ENCODE results near the gene LCAT. TPM values are rescaled to one million over a fixed set of nuclear protein-coding genes. Genes with fewer than 3 reads are reported as not detected.

The LCAT gene
- total RNA-seq, 1 experiment from 2014 or later, result 14.0 TPM

DNA sequence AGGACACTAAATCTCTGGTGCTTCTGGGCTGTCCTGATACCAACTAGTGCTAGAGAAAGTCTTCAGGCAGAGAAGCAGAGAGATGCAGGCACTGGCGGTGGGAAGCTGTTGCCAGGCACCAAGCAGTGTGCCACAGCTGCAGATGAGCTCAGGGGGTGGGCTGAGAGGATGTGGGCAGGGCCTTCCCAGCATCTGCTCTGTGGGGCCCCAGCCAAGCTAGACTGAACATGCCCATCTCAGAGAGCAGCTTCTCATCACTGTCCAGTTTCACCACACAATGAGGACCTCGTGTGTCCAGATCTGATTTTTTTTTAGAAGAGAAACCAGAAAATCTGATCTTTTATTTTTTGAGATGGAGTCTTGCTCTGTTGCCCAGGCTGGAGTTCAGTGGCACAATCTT, 33.8 kb downstream of the LCAT start:
- no peak overlapping the region for H3K27ac ChIP-seq (ENCODE audit: low read length)
- intact Hi-C loops (cut with micrococcal nuclease; ENCODE audit: unreplicated experiment), result no loop called here

DNA sequence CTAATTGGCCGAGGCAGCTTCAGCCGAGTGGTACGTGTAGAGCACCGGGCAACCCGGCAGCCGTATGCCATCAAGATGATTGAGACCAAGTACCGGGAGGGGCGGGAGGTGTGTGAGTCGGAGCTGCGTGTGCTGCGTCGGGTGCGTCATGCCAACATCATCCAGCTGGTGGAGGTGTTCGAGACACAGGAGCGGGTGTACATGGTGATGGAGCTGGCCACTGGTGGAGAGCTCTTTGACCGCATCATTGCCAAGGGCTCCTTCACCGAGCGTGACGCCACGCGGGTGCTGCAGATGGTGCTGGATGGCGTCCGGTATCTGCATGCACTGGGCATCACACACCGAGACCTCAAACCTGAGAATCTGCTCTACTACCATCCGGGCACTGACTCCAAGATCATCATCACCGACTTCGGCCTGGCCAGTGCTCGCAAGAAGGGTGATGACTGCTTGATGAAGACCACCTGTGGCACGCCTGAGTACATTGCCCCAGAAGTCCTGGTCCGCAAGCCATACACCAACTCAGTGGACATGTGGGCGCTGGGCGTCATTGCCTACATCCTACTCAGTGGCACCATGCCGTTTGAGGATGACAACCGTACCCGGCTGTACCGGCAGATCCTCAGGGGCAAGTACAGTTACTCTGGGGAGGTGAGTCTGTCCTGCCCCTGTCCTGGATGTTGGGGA, 34.7 kb downstream of the LCAT start:
- ChIA-PET POLR2A (no interaction called here), CTCF (interaction anchor here (0.6 kb wide), 1 partner anchor 16 kb away, joined by 6 read pairs; the partner anchor contains the start of gene PSKH1)
- no peak overlapping the region for H3K27ac ChIP-seq (ENCODE audit: low read length)
- no TSS peak for BruUV-seq (replicated peaks)
- ATAC-seq (no peak), DNase-seq (ENCODE audit: low read depth, low spot score) (no peak)
- H3K9me3 ChIP-seq (ENCODE audit: control insufficient read depth, insufficient read depth, low read depth, low read length), result no peaks in the 10 kb centered on the region
- in situ Hi-C loops (cut with HindIII; ENCODE audit: low pct_unique_long_range_greater_than_20kb, low sequenced_read_pairs) (no loop called here), intact Hi-C loops (cut with micrococcal nuclease; ENCODE audit: unreplicated experiment) (no loop called here)
- no peak for TF ChIP-seq TCF7L2 (IDR thresholded peaks at IDR 0.05; ENCODE audit: low read depth, low read length)
- TF ChIP-seq, protein P1, sequence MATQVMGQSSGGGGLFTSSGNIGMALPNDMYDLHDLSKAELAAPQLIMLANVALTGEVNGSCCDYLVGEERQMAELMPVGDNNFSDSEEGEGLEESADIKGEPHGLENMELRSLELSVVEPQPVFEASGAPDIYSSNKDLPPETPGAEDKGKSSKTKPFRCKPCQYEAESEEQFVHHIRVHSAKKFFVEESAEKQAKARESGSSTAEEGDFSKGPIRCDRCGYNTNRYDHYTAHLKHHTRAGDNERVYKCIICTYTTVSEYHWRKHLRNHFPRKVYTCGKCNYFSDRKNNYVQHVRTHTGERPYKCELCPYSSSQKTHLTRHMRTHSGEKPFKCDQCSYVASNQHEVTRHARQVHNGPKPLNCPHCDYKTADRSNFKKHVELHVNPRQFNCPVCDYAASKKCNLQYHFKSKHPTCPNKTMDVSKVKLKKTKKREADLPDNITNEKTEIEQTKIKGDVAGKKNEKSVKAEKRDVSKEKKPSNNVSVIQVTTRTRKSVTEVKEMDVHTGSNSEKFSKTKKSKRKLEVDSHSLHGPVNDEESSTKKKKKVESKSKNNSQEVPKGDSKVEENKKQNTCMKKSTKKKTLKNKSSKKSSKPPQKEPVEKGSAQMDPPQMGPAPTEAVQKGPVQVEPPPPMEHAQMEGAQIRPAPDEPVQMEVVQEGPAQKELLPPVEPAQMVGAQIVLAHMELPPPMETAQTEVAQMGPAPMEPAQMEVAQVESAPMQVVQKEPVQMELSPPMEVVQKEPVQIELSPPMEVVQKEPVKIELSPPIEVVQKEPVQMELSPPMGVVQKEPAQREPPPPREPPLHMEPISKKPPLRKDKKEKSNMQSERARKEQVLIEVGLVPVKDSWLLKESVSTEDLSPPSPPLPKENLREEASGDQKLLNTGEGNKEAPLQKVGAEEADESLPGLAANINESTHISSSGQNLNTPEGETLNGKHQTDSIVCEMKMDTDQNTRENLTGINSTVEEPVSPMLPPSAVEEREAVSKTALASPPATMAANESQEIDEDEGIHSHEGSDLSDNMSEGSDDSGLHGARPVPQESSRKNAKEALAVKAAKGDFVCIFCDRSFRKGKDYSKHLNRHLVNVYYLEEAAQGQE (IDR thresholded peaks at IDR 0.05; ENCODE audit: insufficient read depth in 1 of 2, low read depth in 2 of 2, low read length in 1 of 2), result no peak
- H3K36me3 ChIP-seq (ENCODE audit: control insufficient read depth, insufficient read depth, low read length), result no peaks in the 10 kb centered on the region
- no peak overlapping the region for H3K4me3 ChIP-seq (ENCODE audit: low read depth in 2 of 2, low read length in 2 of 2)
- no peaks in the 10 kb centered on the region for H3K27me3 ChIP-seq (ENCODE audit: control insufficient read depth, insufficient read depth, low read length)
- no peaks in the 10 kb centered on the region for H3K4me1 ChIP-seq (ENCODE audit: control insufficient read depth, insufficient read depth, low read length)

More for the DNA sequence above, 33.8 kb downstream of the LCAT start:
- DNase-seq (ENCODE audit: low read depth, low spot score) (no peak), ATAC-seq (no peak)
- H3K9me3 ChIP-seq (ENCODE audit: control insufficient read depth, insufficient read depth, low read depth, low read length), result no peaks in the 10 kb centered on the region
- in situ Hi-C loops (cut with HindIII; ENCODE audit: low pct_unique_long_range_greater_than_20kb, low sequenced_read_pairs), result no loop called here
- no peaks in the 10 kb centered on the region for H3K27me3 ChIP-seq (ENCODE audit: control insufficient read depth, insufficient read depth, low read length)
- POLR2A ChIA-PET, result no interaction called here
- CTCF ChIA-PET, result no interaction called here
- no peaks in the 10 kb centered on the region for H3K36me3 ChIP-seq (ENCODE audit: control insufficient read depth, insufficient read depth, low read length)
- no peak for TF ChIP-seq TCF7L2 (IDR thresholded peaks at IDR 0.05; ENCODE audit: low read depth, low read length)
- no peaks in the 10 kb centered on the region for H3K4me1 ChIP-seq (ENCODE audit: control insufficient read depth, insufficient read depth, low read length)
- no peak overlapping the region for H3K4me3 ChIP-seq (ENCODE audit: low read depth in 2 of 2, low read length in 2 of 2)
- no TSS peak for BruUV-seq (replicated peaks)

DNA sequence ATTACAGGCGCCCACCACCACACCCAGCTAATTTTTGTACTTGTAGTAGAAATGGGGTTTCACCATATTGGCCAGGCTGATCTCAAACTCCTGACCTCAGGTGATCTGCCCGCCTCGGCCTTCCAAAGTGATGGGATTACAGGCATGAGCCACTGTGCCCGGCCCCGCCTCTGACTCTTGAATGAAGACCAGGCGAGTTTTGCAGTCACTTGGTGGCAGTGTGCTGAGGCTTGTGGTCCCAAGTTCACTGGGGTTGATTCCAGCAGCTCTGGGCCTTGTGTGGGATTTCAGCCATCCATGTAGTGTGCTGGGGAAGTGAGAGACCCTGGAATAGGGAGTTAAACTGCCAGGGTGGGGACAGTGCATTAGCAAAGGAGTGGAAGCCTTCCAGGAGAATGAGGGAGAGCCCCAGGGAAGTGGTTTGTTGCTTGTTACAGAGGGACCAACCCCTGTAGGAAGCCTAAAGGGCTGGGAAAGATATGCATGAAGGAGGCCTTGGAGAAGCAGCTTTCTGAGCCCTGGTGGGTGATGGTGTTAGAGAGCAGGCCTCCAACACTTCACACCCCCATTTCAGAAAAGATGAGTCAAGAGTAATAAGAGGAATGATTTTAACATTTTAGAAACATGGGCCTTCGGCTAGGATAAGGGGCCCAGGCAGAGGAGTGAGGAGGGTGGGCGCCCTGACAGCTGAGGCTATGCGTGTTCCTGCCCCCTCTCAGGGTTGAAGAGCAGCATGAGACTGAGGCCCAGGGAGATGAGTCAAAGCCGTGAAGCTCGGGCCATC, 36.3 kb downstream of the LCAT start:
- Histone ChIP-seq H3K27ac (ENCODE audit: low read length) (no peak overlapping the region), H3K4me1 (ENCODE audit: control insufficient read depth, insufficient read depth, low read length) (no peaks in the 10 kb centered on the region), H3K4me3 (ENCODE audit: low read depth in 2 of 2, low read length in 2 of 2) (no peak overlapping the region), H3K36me3 (ENCODE audit: control insufficient read depth, insufficient read depth, low read length) (no peaks in the 10 kb centered on the region), H3K9me3 (ENCODE audit: control insufficient read depth, insufficient read depth, low read depth, low read length) (no peaks in the 10 kb centered on the region), H3K27me3 (ENCODE audit: control insufficient read depth, insufficient read depth, low read length) (no peaks in the 10 kb centered on the region)
- ChIA-PET POLR2A (no interaction called here), CTCF (interaction anchor here (0.6 to 0.7 kb wide), 3 partner anchors 76 to 336 kb away, joined by 3 to 8 read pairs (median 4); no protein-coding TSS in a partner anchor)
- DNase-seq (ENCODE audit: low read depth, low spot score), result no peak
- no TSS peak for BruUV-seq (replicated peaks)
- no peak for ATAC-seq
- in situ Hi-C loops (cut with HindIII; ENCODE audit: low pct_unique_long_range_greater_than_20kb, low sequenced_read_pairs), result no loop called here
- TF ChIP-seq, protein P2, sequence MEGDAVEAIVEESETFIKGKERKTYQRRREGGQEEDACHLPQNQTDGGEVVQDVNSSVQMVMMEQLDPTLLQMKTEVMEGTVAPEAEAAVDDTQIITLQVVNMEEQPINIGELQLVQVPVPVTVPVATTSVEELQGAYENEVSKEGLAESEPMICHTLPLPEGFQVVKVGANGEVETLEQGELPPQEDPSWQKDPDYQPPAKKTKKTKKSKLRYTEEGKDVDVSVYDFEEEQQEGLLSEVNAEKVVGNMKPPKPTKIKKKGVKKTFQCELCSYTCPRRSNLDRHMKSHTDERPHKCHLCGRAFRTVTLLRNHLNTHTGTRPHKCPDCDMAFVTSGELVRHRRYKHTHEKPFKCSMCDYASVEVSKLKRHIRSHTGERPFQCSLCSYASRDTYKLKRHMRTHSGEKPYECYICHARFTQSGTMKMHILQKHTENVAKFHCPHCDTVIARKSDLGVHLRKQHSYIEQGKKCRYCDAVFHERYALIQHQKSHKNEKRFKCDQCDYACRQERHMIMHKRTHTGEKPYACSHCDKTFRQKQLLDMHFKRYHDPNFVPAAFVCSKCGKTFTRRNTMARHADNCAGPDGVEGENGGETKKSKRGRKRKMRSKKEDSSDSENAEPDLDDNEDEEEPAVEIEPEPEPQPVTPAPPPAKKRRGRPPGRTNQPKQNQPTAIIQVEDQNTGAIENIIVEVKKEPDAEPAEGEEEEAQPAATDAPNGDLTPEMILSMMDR (IDR thresholded peaks at IDR 0.05), result no peak
- TF ChIP-seq POLR2AphosphoS5 (IDR thresholded peaks at IDR 0.05; ENCODE audit: low read depth, low read length), result no peak
- intact Hi-C loops (cut with micrococcal nuclease; ENCODE audit: unreplicated experiment), result no loop called here
